Muscle layer of duodenum (tissue), 2 donors: ENCODE measurements around the gene GOLGA2.
A peak's percentile ranks its signal among the peaks of the same experiment; 100 is the strongest.
"Not testable (repeated sequence)": the region's sequence is repeated elsewhere in the genome, so short reads cannot be mapped to it uniquely, and the experiment has no call there.

ENCODE experiments used
- H3K27ac ChIP-seq: one replicate; pipeline ENCODE4 v1.7.0; 2013; ENCODE audit warnings: mild to moderate bottlenecking, low read length
- H3K27me3 ChIP-seq: one replicate; pipeline ENCODE4 v1.7.0; 2013; ENCODE audit warnings: low read depth, mild to moderate bottlenecking, control low read depth, low read length
- H3K36me3 ChIP-seq, 2 donors: one replicate each; pipeline ENCODE4 v1.7.0; 2013; ENCODE audit warnings: low read length in 2 of 2, control low read depth in 1 of 2, mild to moderate bottlenecking in 1 of 2; ENCODE audit not compliant: insufficient read depth in 2 of 2, control insufficient read depth in 1 of 2
- H3K4me1 ChIP-seq, 2 donors: one replicate each; pipeline ENCODE4 v1.7.0; 2013; ENCODE audit warnings: low read length in 2 of 2, mild to moderate bottlenecking in 2 of 2, control low read depth in 1 of 2, moderate library complexity in 1 of 2; ENCODE audit not compliant: insufficient read depth in 2 of 2, control insufficient read depth in 1 of 2
- H3K4me3 ChIP-seq, 2 donors: one replicate each; pipeline ENCODE4 v1.7.0; 2013; ENCODE audit warnings: low read length in 2 of 2, low read depth in 1 of 2, mild to moderate bottlenecking in 1 of 2
- H3K9me3 ChIP-seq, 2 donors: one replicate each; pipeline ENCODE4 v1.7.0; 2013; ENCODE audit warnings: low read length in 2 of 2, control low read depth in 1 of 2, mild to moderate bottlenecking in 1 of 2; ENCODE audit not compliant: control insufficient read depth in 1 of 2
- donor health status: healthy.

The GOLGA2 gene

GRCh38 chr9:128288273-128289004 is 12.6 kb upstream of the GOLGA2 start:
- Histone ChIP-seq H3K27me3 (no peaks in the 10 kb centered on the region), H3K27ac (no peak overlapping the region), H3K4me3 (no peak overlapping the region), H3K36me3 (peaks cover 12 to 35% of the 10 kb centered on the region in 2 donors), H3K9me3 (no peaks in the 10 kb centered on the region), H3K4me1 (no peaks in the 10 kb centered on the region)

- H3K4me3 ChIP-seq: no peak overlapping the region
- no peak overlapping the region for H3K27ac ChIP-seq
- H3K36me3 ChIP-seq: peaks cover 12 to 31% of the 10 kb centered on the region in 2 donors
- no peaks in the 10 kb centered on the region for H3K4me1 ChIP-seq
- no peaks in the 10 kb centered on the region for H3K27me3 ChIP-seq
- no peaks in the 10 kb centered on the region for H3K9me3 ChIP-seq
Observed at GRCh38 chr9:128286440-128286839, 10.6 kb upstream of the GOLGA2 start.

GRCh38 chr9:128285033-128285784 is 9.4 kb upstream of the GOLGA2 start:
- Histone ChIP-seq H3K4me3 (no peak overlapping the region), H3K27me3 (no peaks in the 10 kb centered on the region), H3K36me3 (peaks cover 12 to 31% of the 10 kb centered on the region in 2 donors), H3K4me1 (no peaks in the 10 kb centered on the region), H3K27ac (no peak overlapping the region), H3K9me3 (no peaks in the 10 kb centered on the region)

GRCh38 chr9:128282500-128282899 is 6.7 kb upstream of the GOLGA2 start:
- Histone ChIP-seq H3K27me3 (no peaks in the 10 kb centered on the region), H3K9me3 (no peaks in the 10 kb centered on the region), H3K4me3 (no peak overlapping the region), H3K4me1 (peaks cover 0 to 2% of the 10 kb centered on the region in 2 donors), H3K36me3 (peaks cover 9 to 17% of the 10 kb centered on the region in 2 donors), H3K27ac (no peak overlapping the region)

GRCh38 chr9:128280084-128280622 is 4.3 kb upstream of the GOLGA2 start:
- H3K9me3 ChIP-seq: no peaks in the 10 kb centered on the region
- no peak overlapping the region for H3K4me3 ChIP-seq
- H3K27ac ChIP-seq: no peak overlapping the region
- H3K36me3 ChIP-seq: peaks cover 0 to 3% of the 10 kb centered on the region in 2 donors
- peaks cover 0 to 14% of the 10 kb centered on the region in 2 donors for H3K4me1 ChIP-seq
- no peaks in the 10 kb centered on the region for H3K27me3 ChIP-seq

GRCh38 chr9:128279088-128280073 is 3.6 kb upstream of the GOLGA2 start:
- not testable (repeated sequence) for H3K9me3 ChIP-seq, H3K27ac ChIP-seq, H3K27me3 ChIP-seq, H3K4me3 ChIP-seq, H3K36me3 ChIP-seq
- H3K4me1 ChIP-seq: peaks cover 2 to 21% of the 10 kb centered on the region in 2 donors

- Histone ChIP-seq H3K4me3 (peak overlapping the region; percentile 90 to 96), H3K36me3 (peaks cover 9 to 18% of the 10 kb centered on the region in 2 donors), H3K4me1 (peaks cover 6 to 38% of the 10 kb centered on the region in 2 donors), H3K9me3 (no peaks in the 10 kb centered on the region), H3K27me3 (no peaks in the 10 kb centered on the region), H3K27ac (peak overlapping the region; percentile 84)
Observed at GRCh38 chr9:128276574-128277270, 915 bp upstream of the GOLGA2 start.

GRCh38 chr9:128276008-128276573 is 284 bp upstream of the GOLGA2 start, which contains the start of gene SWI5:
Gene SWI5 (plus strand): TSS chr9:128276276.
- Histone ChIP-seq H3K4me3 (peak within 1 kb of the TSS; percentile 90 to 96), H3K27ac (peak within 1 kb of the TSS; percentile 85), H3K4me1 (peaks cover 6 to 38% of the 10 kb centered on the region in 2 donors), H3K9me3 (no peaks in the 10 kb centered on the region), H3K36me3 (peaks cover 15 to 25% of the 10 kb centered on the region in 2 donors), H3K27me3 (no peaks in the 10 kb centered on the region)

GRCh38 chr9:128274245-128274644 is 1.6 kb downstream of the GOLGA2 start:
- H3K4me3 ChIP-seq: peak overlapping the region; percentile 74 to 96
- no peak overlapping the region for H3K27ac ChIP-seq
- H3K9me3 ChIP-seq: no peaks in the 10 kb centered on the region
- peaks cover 6 to 38% of the 10 kb centered on the region in 2 donors for H3K4me1 ChIP-seq
- H3K27me3 ChIP-seq: no peaks in the 10 kb centered on the region
- H3K36me3 ChIP-seq: peaks cover 17 to 33% of the 10 kb centered on the region in 2 donors

- Histone ChIP-seq H3K4me1 (peaks cover 6 to 26% of the 10 kb centered on the region in 2 donors), H3K4me3 (no peak overlapping the region), H3K27me3 (no peaks in the 10 kb centered on the region), H3K36me3 (peaks cover 30 to 51% of the 10 kb centered on the region in 2 donors), H3K27ac (no peak overlapping the region), H3K9me3 (no peaks in the 10 kb centered on the region)
Observed at GRCh38 chr9:128271512-128271911, 4.3 kb downstream of the GOLGA2 start.
